Right atrium auricular region (tissue), 2 donors: ENCODE measurements around the gene PCARE. TPM values are rescaled to one million over a fixed set of nuclear protein-coding genes. Genes with fewer than 3 reads are reported as not detected.
A peak's percentile ranks its signal among the peaks of the same experiment; 100 is the strongest.

Experiments
- DNase-seq: peaks from one replicate; pipeline ENCODE4 v3.0.0-alpha.2; 2019; ENCODE audit warnings: low spot score
- H3K27ac ChIP-seq, 2 donors: fragments of 200-600 bp; sonication (generic); 1 replicate in 1 of 2; 2 replicates in 1 of 2; pipeline ENCODE4 v1.5.1; 2016 to 2019
- H3K27me3 ChIP-seq, 2 donors: fragments of 200-600 bp; sonication (generic); one replicate each; pipeline versions ENCODE4 v1.5.1 to v1.6.0; 2017 to 2019
- H3K36me3 ChIP-seq: fragments of 200-600 bp; sonication (generic); one replicate; pipeline ENCODE4 v1.5.1; 2016
- H3K4me1 ChIP-seq, 2 donors: fragments of 200-600 bp; sonication (generic); one replicate each; pipeline versions ENCODE4 v1.5.1 to v1.6.0; 2017 to 2019
- H3K4me3 ChIP-seq, 2 donors: fragments of 200-600 bp; sonication (generic); 1 replicate in 1 of 2; 2 replicates in 1 of 2; pipeline ENCODE4 v1.5.1; 2017 to 2019; ENCODE audit warnings: mild to moderate bottlenecking in 1 of 2, moderate library complexity in 1 of 2
- H3K9me3 ChIP-seq, 2 donors: fragments of 200-600 bp; sonication (generic); one replicate each; pipeline ENCODE4 v1.5.1; 2019
- total RNA-seq, 2 donors: library from RNA; depleted of rRNA; stranded (reverse); fragments of >200 nt; gene quantifications; one replicate each; pipeline ENCODE4 v1.1.0, GENCODE V29; 2016
- TF ChIP-seq, protein P1 (sequence below), 2 donors: fragments of 200-600 bp; sonication (generic); IDR thresholded peaks; one replicate each; pipeline ENCODE4 v1.5.1; 2019; ENCODE audit warnings: antibody characterized with exemption in 2 of 2

PCARE gene
- total RNA-seq, 2 donors from 2014 or later: 0.79 to 2.2 TPM

- DNase-seq: no peak
- TF ChIP-seq, protein P1, sequence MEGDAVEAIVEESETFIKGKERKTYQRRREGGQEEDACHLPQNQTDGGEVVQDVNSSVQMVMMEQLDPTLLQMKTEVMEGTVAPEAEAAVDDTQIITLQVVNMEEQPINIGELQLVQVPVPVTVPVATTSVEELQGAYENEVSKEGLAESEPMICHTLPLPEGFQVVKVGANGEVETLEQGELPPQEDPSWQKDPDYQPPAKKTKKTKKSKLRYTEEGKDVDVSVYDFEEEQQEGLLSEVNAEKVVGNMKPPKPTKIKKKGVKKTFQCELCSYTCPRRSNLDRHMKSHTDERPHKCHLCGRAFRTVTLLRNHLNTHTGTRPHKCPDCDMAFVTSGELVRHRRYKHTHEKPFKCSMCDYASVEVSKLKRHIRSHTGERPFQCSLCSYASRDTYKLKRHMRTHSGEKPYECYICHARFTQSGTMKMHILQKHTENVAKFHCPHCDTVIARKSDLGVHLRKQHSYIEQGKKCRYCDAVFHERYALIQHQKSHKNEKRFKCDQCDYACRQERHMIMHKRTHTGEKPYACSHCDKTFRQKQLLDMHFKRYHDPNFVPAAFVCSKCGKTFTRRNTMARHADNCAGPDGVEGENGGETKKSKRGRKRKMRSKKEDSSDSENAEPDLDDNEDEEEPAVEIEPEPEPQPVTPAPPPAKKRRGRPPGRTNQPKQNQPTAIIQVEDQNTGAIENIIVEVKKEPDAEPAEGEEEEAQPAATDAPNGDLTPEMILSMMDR (IDR thresholded peaks at IDR 0.05): no peak
- Histone ChIP-seq H3K4me1 (peaks cover 0 to 26% of the 10 kb centered on the region in 2 donors), H3K9me3 (no peaks in the 10 kb centered on the region), H3K4me3 (no peak overlapping the region), H3K36me3 (no peaks in the 10 kb centered on the region), H3K27ac (no peak overlapping the region), H3K27me3 (no peaks in the 10 kb centered on the region)
Observed at GRCh38 chr2:29064346-29064715, 10.0 kb downstream of the PCARE start.

DNA sequence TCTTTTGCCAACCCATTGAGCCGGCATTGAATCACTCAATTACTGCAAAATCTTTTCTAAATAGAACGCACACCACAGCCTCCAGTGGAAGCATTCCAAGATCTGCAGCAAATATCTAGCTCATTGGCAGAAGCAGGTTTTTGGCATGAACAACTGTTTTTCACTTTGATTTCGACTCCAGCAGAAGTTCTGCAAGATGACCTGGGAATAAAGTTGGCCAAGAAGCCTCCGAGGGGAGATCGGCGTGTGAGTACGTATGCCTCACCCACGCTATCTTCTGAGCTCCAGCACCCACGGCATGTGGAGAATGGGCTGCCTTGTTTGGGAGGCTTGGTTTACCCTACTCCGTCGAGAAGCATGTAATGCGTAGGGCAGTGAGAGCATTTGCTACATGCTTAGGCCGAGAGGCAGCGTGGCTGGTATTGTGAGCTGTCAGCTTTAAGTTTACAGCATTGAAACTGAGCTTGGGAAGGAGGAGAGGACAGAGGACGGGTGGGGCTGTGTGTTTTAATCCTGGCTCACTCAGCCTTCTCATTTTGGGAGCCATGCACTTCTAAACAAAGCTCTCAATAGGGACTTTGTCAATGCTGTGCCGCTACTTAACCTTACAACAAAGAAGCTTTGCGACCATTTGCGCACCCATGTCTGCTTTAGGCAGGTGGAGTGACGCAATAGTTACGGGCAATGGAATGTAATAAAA is 10.5 kb downstream of the PCARE start:
- Histone ChIP-seq H3K36me3 (no peaks in the 10 kb centered on the region), H3K4me1 (peaks cover 0 to 26% of the 10 kb centered on the region in 2 donors), H3K27ac (peak overlapping the region in 1 of 2 donors; percentile 37), H3K4me3 (no peak overlapping the region), H3K9me3 (no peaks in the 10 kb centered on the region), H3K27me3 (no peaks in the 10 kb centered on the region)
- DNase-seq: no peak
- TF ChIP-seq, protein P1 (IDR thresholded peaks at IDR 0.05): no peak

DNA sequence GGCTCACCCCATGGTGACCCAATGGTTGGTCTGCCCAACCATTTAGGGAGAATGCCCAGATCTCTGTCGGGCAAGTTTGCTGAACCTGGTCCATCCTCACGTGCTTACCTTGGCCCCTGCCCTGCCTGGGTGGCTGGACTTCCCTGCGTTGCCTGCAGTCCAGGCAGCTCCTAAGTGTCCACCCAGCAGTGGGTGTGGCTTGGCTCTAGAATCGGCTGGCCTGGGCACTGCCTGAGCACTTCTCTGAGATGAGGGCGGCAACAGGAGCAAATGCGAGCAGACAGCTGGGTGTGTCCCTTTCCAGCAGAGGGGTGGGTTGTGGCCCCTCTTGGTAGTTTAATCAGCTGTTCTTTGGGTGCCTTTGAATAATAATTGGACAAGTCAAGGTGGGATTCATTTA is 11.3 kb downstream of the PCARE start:
- H3K27ac ChIP-seq: peak overlapping the region in 1 of 2 donors; percentile 37
- H3K4me3 ChIP-seq: no peak overlapping the region
- peaks cover 0 to 26% of the 10 kb centered on the region in 2 donors for H3K4me1 ChIP-seq

DNA sequence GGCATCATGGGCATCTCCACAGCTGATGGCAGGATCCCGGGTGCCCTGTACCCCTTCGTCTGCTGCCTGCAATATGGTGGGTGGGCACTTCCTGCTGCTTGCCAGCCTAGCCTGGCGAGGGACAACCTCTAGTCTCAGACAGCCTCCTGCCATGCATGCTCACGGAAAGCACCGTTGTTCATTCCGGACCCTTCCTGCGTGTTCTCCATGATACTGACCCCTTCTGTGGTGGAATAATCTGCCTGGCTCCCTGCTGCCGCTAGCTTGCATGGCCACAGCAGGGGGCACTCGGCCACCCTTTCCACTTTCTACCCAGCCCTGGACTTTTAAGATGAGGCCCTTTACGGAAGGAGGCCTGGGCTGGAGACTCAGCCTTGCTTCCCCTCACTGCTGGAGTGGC is 12.0 kb downstream of the PCARE start:
- no peak overlapping the region for H3K27ac ChIP-seq
- no peak overlapping the region for H3K4me3 ChIP-seq
- H3K9me3 ChIP-seq: no peaks in the 10 kb centered on the region
- no peak for DNase-seq
- TF ChIP-seq, protein P1 (IDR thresholded peaks at IDR 0.05): no peak
- H3K36me3 ChIP-seq: no peaks in the 10 kb centered on the region
- H3K27me3 ChIP-seq: no peaks in the 10 kb centered on the region
- H3K4me1 ChIP-seq: peaks cover 0 to 26% of the 10 kb centered on the region in 2 donors

More for the DNA sequence above, 11.3 kb downstream of the PCARE start:
- no peak for DNase-seq
- Histone ChIP-seq H3K27me3 (no peaks in the 10 kb centered on the region), H3K36me3 (no peaks in the 10 kb centered on the region), H3K9me3 (no peaks in the 10 kb centered on the region)
- TF ChIP-seq, protein P1 (IDR thresholded peaks at IDR 0.05): no peak

GRCh38 chr2:29061616-29062015 is 12.7 kb downstream of the PCARE start:
- Histone ChIP-seq H3K4me3 (no peak overlapping the region), H3K27me3 (no peaks in the 10 kb centered on the region), H3K4me1 (peaks cover 0 to 26% of the 10 kb centered on the region in 2 donors), H3K9me3 (no peaks in the 10 kb centered on the region), H3K27ac (no peak overlapping the region), H3K36me3 (no peaks in the 10 kb centered on the region)
- TF ChIP-seq, protein P1 (IDR thresholded peaks at IDR 0.05): no peak
- no peak for DNase-seq

DNA sequence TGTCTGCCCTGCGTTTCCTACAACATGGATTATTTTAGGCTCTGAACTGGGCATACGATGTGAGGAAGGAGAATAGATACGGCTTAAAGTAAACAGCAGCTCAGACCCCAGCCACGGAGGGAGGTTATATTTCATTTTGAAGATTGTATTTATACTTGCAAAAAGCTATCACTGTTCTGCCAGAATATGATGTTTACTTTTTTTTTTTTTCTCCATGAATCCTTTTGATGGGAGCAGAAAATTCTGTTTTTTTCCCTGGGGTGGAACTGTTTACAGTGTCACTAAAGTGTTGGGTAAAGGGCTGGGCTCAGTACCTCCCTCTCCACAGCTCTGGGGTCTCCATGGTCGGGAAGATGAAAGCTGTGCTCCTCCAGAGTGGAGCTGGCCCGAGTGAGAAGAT is 13.1 kb downstream of the PCARE start:
- Histone ChIP-seq H3K27me3 (no peaks in the 10 kb centered on the region), H3K27ac (no peak overlapping the region), H3K4me3 (no peak overlapping the region), H3K4me1 (peaks cover 0 to 26% of the 10 kb centered on the region in 2 donors), H3K9me3 (no peaks in the 10 kb centered on the region), H3K36me3 (no peaks in the 10 kb centered on the region)
- no peak for DNase-seq
- TF ChIP-seq, protein P1 (IDR thresholded peaks at IDR 0.05): no peak
